Left cardiac atrium (tissue), 4 donors: Measurements from ENCODE around the gene KCNK13. TPM values are rescaled to one million over a fixed set of nuclear protein-coding genes. Genes with fewer than 3 reads are reported as not detected.
"Not testable (repeated sequence)": the region's sequence is repeated elsewhere in the genome, so short reads cannot be mapped to it uniquely, and the experiment has no call there.

Experiments
- ATAC-seq, 2 donors: fragments of 200-7000 bp; cut with Tn5 transposase; one replicate each; pipeline ENCODE4 v1.9.1; 2020; ENCODE audit warnings: mild to moderate bottlenecking in 2 of 2, moderate library complexity in 2 of 2
- DNase-seq: peaks from one replicate; pipeline ENCODE4 v3.0.0-alpha.2; 2020
- intact Hi-C, 2 donors: fragments of 100-400 bp; cut with DNase I; formaldehyde crosslinking; loops; one replicate each; pipeline versions ENCODE4 v1.14.1 to v1.15.1; 2022 to 2023
- total RNA-seq, 2 donors: library from RNA; stranded (reverse); fragmentation: NEBNext Ultra II Directional; extraction: Animal tissue kit (Norgen Biotek cat#: 25700); gene quantifications; one replicate each; pipeline ENCODE4 v1.2.1, GENCODE V29; 2021
- donor health status: DM: no; HTN: yes; CAD: no.
- donor health status: DM: no; HTN: yes; CAD: no; lungs with severe emphysema.
- donor health status: DM: yes; HTN: yes; CAD: no.
- donor health status: Dilated cardiomyopathy.

Gene KCNK13
- total RNA-seq, 2 donors from 2014 or later, result 2.4 to 2.6 TPM

- ATAC-seq (no peak), DNase-seq (no peak)
- intact Hi-C loops, result loop anchor here in 1 of 2 donors (5.0 to 10.0 kb wide), 2 partner anchors 87 to 126 kb away; no protein-coding TSS in a partner anchor
These were observed 2.8 kb upstream of the KCNK13 start for GRCh38 chr14:90058876-90059458.

GRCh38 chr14:90060312-90060964 lies 1.4 kb upstream of the KCNK13 start:
- intact Hi-C loops, result loop anchor here in 1 of 2 donors (10.0 kb wide), 1 partner anchor 174 kb away; no protein-coding TSS in a partner anchor
- DNase-seq (peak; percentile 53), ATAC-seq (peak; percentile 91 to 93)

- intact Hi-C loops, result loop anchor here in 1 of 2 donors (10.0 kb wide), 1 partner anchor 174 kb away; no protein-coding TSS in a partner anchor
- ATAC-seq (peak; percentile 51), DNase-seq (no peak)
These were observed 669 bp upstream of the KCNK13 start for GRCh38 chr14:90060965-90061684.

GRCh38 chr14:90062127-90062794 lies 467 bp downstream of the KCNK13 start:
- no peak for DNase-seq
- peak; percentile 23 to 36 for ATAC-seq
- intact Hi-C loops, result loop anchor here in 1 of 2 donors (10.0 kb wide), 1 partner anchor 173 kb away; no protein-coding TSS in a partner anchor

GRCh38 chr14:90062822-90063539 lies 1.2 kb downstream of the KCNK13 start:
- ATAC-seq, result no peak
- DNase-seq, result no peak
- intact Hi-C loops, result loop anchor here in 1 of 2 donors (10.0 kb wide), 1 partner anchor 172 kb away; no protein-coding TSS in a partner anchor

GRCh38 chr14:90072350-90072749 lies 10.6 kb downstream of the KCNK13 start:
- intact Hi-C loops, result no loop called here

GRCh38 chr14:90079576-90079975 lies 17.8 kb downstream of the KCNK13 start:
- ATAC-seq (no peak), DNase-seq (no peak)
- intact Hi-C loops, result no loop called here

More at GRCh38 chr14:90072350-90072749, 10.6 kb downstream of the KCNK13 start:
- ATAC-seq (peak; percentile 65 to 68), DNase-seq (no peak)

GRCh38 chr14:90087433-90087832 lies 25.6 kb downstream of the KCNK13 start:
- DNase-seq (peak; percentile 58), ATAC-seq (peak; percentile 88 to 97)
- intact Hi-C loops, result no loop called here

GRCh38 chr14:90088176-90088575 lies 26.4 kb downstream of the KCNK13 start:
- DNase-seq, result no peak
- intact Hi-C loops, result no loop called here
- no peak for ATAC-seq

- ATAC-seq, intact Hi-C loops, DNase-seq: not testable (repeated sequence)
These were observed 27.7 kb downstream of the KCNK13 start for GRCh38 chr14:90089486-90089885.

GRCh38 chr14:90091393-90091792 lies 29.6 kb downstream of the KCNK13 start:
- DNase-seq (no peak), ATAC-seq (peak; percentile 36 to 66)
- intact Hi-C loops, result no loop called here

GRCh38 chr14:90093942-90094595 lies 32.3 kb downstream of the KCNK13 start:
- DNase-seq (no peak), ATAC-seq (no peak)
- intact Hi-C loops, result no loop called here

- ATAC-seq, result no peak
- no peak for DNase-seq
- intact Hi-C loops, result no loop called here
These were observed 33.3 kb downstream of the KCNK13 start for GRCh38 chr14:90095096-90095495.

- intact Hi-C loops, result no loop called here
- DNase-seq, result no peak
- peak in 1 of 2 donors; percentile 30 for ATAC-seq
These were observed 34.8 kb downstream of the KCNK13 start for GRCh38 chr14:90096566-90096965.

GRCh38 chr14:90103808-90104207 lies 42.0 kb downstream of the KCNK13 start:
- DNase-seq (no peak), ATAC-seq (no peak)
- intact Hi-C loops, result no loop called here

- DNase-seq, result peak; percentile 35
- no peak for ATAC-seq
These were observed 44.0 kb downstream of the KCNK13 start for GRCh38 chr14:90105756-90106155.

GRCh38 chr14:90107789-90108188 lies 46.0 kb downstream of the KCNK13 start:
- ATAC-seq, result no peak
- no peak for DNase-seq
- intact Hi-C loops, result no loop called here

More at GRCh38 chr14:90105756-90106155, 44.0 kb downstream of the KCNK13 start:
- intact Hi-C loops, result no loop called here

GRCh38 chr14:90109858-90110257 lies 48.1 kb downstream of the KCNK13 start:
- DNase-seq (no peak), ATAC-seq (no peak)
- intact Hi-C loops, result no loop called here
